Measurements from ENCODE around the gene RPL41. TPM values are rescaled to one million over a fixed set of nuclear protein-coding genes. Genes with fewer than 3 reads are reported as not detected.
A peak's percentile ranks its signal among the peaks of the same experiment; 100 is the strongest.

The RPL41 gene
- total RNA-seq, 6 experiments from 2014 or later = 516 to 1,547 (median 1,257) TPM

DNA sequence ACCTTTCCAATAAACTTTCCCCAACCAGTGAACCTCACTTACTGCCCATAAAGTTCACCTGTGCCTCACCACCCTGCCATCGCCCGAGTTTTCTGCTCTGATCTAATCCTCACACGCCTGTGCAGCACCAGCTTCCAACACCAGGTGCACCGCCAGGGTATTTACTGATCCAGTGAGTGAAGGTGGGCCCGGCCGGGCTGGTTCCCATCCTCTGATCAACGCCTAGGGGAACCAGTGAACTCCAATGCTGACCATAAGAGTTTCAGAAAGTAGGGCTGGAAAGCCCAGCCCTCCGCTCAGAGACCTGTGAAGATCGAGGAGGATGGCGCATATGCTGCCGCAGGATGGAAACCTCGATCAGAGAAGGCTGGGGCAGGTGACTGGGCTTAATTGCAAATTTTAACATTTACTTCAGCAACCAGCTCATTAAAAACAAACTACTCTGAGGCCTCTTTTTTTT lies 35.3 kb downstream of the RPL41 start:
- peak; percentile 16 to 59 (median 26) for TF ChIP-seq CTCF (IDR thresholded peaks at IDR 0.05)
- no peak for TF ChIP-seq POLR2A (IDR thresholded peaks at IDR 0.05)
- Histone ChIP-seq H3K36me3 (no peaks in the 10 kb centered on the region), H3K4me1 (peaks cover 0 to 23% (median 12%) of the 10 kb centered on the region in 4 donors), H3K27me3 (no peaks in the 10 kb centered on the region), H3K27ac (peak overlapping the region; percentile 83 to 94 (median 83)), H3K4me3 (peak overlapping the region; percentile 58 to 66 (median 66)), H3K9me3 (no peaks in the 10 kb centered on the region)
- ATAC-seq = peak; percentile 42 to 59 (median 52)
- intact Hi-C loops (cut with DNase I) = no loop called here
- WGBS (ENCODE audit: insufficient coverage, low coverage, low lambda C conversion rate, missing lambda C conversion rate) = 6% methylated on average over 12 of the region's 12 CpGs
- DNase-seq = peak; percentile 51 to 60 (median 55)

DNA sequence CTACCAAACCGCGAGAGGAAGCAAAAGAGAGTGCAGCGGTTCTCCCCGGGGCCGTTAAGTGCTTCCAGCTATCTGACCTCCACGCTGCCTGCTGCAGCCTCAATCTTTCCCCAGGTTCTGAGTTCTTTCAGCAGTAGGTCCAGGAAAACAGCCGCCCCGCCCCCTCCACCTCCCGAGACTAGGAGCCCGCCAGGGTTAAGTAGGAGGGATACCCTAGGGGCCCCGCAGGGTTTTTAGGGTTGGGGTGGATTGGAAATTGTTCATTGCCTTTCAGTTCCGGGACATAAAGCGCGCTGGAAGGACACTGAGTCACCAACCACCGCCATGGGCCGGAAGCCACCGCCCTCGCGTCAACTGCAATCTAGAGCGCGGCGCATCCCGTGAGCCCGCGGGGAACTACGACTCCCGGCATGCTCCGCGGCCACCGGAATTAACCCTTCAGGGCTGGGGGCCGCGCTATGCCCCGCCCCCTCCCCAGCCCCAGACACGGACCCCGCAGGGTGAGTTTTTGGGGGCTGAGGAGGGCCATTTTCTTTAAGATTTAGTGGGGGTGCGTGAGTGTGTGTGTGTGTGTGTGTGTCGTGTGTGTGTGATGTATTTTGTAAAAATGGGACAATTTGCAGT lies 35.8 kb downstream of the RPL41 start, which contains the start of gene MYL6B:
Gene MYL6B, plus strand, starts transcription at position 456 of the 624 bp plus-strand sequence. CDS start 1,332 bp downstream, outside the sequence.
- ATAC-seq = peak; percentile 94 to 95 (median 94)
- TF ChIP-seq CTCF (IDR thresholded peaks at IDR 0.05) (no peak), POLR2A (IDR thresholded peaks at IDR 0.05) (peak; percentile 33)
- WGBS (ENCODE audit: insufficient coverage, low coverage, low lambda C conversion rate, missing lambda C conversion rate) = 0% methylated on average over 19 of the region's 37 CpGs
- Histone ChIP-seq H3K9me3 (no peaks in the 10 kb centered on the region), H3K4me1 (peaks cover 0 to 26% (median 12%) of the 10 kb centered on the region in 4 donors), H3K4me3 (peak within 1 kb of the TSS; percentile 58 to 66 (median 66)), H3K27ac (peak within 1 kb of the TSS; percentile 83 to 94 (median 83)), H3K36me3 (no peaks in the 10 kb centered on the region), H3K27me3 (no peaks in the 10 kb centered on the region)
- peak; percentile 94 for DNase-seq
- intact Hi-C loops (cut with DNase I) = no loop called here

DNA sequence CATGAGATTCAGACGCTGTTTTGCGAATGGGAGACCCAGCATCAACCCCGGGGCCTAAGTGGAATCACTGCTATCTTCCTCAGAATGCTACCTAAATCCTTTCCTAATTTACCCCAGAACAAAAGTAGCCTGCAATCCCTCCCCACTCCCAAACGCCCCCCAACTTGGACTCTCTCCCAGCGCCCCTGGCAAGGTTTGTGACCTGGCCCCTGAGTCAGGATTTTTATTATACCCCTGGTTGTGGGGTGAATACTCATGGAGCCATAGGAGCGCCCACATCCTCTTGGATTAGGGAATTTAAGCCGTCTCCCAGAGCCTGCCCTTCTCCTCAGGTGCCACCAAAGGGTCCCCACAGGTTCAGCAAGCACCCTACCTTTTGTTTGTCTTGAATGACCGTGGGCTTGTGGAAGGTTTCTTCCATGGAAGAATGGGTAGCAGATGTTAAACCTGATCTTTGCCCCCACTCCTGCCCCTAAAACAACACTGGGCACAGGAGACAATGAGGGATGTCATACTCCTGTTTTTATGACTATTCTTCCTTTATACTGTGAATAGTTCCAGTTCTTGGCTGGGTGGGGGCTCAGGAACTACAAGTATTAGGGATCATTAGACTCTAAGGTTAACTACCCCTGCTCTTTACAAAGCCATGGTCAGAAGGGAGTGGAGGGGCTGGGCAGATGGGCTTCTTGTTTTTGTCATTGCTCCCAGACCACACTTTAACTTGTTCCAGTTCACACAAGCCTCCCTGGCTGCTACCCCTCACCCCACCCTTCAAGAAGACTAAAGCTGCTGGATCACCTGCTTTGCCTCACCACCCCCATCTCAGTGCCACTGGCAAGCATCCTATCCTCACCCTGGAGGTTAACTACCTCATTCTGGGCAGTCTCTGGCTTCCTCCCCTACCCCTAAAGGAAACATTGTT lies 36.6 kb downstream of the RPL41 start:
- Histone ChIP-seq H3K36me3 (no peaks in the 10 kb centered on the region), H3K4me3 (peak overlapping the region; percentile 58 to 66 (median 66)), H3K4me1 (peaks cover 0 to 29% (median 12%) of the 10 kb centered on the region in 4 donors), H3K9me3 (no peaks in the 10 kb centered on the region), H3K27ac (peak overlapping the region in 1 of 3 donors; percentile 83), H3K27me3 (no peaks in the 10 kb centered on the region)
- DNase-seq = no peak
- intact Hi-C loops (cut with DNase I) = no loop called here
- TF ChIP-seq POLR2A (IDR thresholded peaks at IDR 0.05) = no peak
- no peak for TF ChIP-seq CTCF (IDR thresholded peaks at IDR 0.05)
- no peak for ATAC-seq
- 7% methylated on average over 6 of the region's 8 CpGs for WGBS (ENCODE audit: insufficient coverage, low coverage, low lambda C conversion rate, missing lambda C conversion rate)

GRCh38 chr12:56153678-56154065 lies 37.2 kb downstream of the RPL41 start:
- 60% methylated on average over 1 of the region's 5 CpGs for WGBS (ENCODE audit: insufficient coverage, low coverage, low lambda C conversion rate, missing lambda C conversion rate)
- TF ChIP-seq POLR2A (IDR thresholded peaks at IDR 0.05) = no peak
- TF ChIP-seq CTCF (IDR thresholded peaks at IDR 0.05) = no peak
- no peak overlapping the region for H3K4me3 ChIP-seq
- peaks cover 0 to 29% (median 12%) of the 10 kb centered on the region in 4 donors for H3K4me1 ChIP-seq
- no peaks in the 10 kb centered on the region for H3K9me3 ChIP-seq
- intact Hi-C loops (cut with DNase I) = no loop called here
- ATAC-seq (no peak), DNase-seq (no peak)
- no peak overlapping the region for H3K27ac ChIP-seq
- no peaks in the 10 kb centered on the region for H3K36me3 ChIP-seq
- H3K27me3 ChIP-seq = no peaks in the 10 kb centered on the region

Measured in right lobe of liver (tissue), 6 donors.